HPDE6-E6E7 (cell line): Measurements from ENCODE around the gene SRM.
"Not testable (repeated sequence)": the region's sequence is repeated elsewhere in the genome, so short reads cannot be mapped to it uniquely, and the experiment has no call there.

Experiments used
- DNase-seq: peaks from one replicate; pipeline ENCODE4 v3.0.0; 2011; ENCODE audit warnings: missing footprints; ENCODE audit errors: extremely low spot score

Gene SRM

DNA sequence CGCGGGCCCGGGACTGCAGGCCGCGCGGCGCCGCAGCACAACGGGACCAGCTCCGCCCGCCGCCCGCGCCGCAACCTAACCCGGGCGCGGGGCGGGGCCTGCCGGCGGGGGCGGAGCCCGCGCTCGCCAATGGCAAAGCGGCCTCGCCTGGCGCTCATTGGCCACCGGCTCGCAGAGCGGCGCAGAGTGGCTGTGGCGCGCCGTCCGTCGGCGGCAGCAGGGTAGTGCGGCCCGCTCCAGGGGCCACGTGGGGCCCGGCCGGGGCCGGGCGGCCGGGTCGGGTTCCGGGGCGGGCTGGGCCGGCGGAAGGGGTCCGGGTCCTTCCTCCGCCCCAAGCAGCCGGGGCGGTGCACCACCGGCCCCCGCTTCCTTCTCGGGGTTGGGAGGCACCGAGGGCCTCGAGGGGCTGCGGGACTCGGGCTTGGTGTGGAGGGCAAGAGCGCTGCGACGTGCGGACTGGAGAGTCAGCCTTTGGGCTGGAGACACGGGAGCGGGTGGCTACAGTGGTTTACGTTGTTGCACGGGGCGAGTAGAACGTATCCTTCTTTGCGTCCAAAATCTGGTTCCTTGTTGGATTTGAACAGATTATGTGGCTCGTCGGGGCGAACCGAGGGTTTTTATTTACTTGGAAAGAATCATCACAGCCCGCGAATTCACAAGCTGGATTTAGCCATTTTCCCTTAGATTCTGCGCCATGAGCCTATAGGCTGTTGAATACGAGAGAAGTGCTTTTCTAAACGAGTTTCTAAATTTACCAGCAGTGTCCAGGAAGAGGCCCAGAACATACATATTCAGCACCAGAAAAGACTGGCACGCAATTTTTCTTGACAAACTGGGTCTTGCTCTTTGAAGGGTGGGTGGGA, at the start of gene SRM:
TSS of gene SRM (minus strand) at position 51 of the 863 bp plus-strand sequence. CDS start 75 bp downstream, outside the sequence.
- peak; percentile 98 for DNase-seq

DNA sequence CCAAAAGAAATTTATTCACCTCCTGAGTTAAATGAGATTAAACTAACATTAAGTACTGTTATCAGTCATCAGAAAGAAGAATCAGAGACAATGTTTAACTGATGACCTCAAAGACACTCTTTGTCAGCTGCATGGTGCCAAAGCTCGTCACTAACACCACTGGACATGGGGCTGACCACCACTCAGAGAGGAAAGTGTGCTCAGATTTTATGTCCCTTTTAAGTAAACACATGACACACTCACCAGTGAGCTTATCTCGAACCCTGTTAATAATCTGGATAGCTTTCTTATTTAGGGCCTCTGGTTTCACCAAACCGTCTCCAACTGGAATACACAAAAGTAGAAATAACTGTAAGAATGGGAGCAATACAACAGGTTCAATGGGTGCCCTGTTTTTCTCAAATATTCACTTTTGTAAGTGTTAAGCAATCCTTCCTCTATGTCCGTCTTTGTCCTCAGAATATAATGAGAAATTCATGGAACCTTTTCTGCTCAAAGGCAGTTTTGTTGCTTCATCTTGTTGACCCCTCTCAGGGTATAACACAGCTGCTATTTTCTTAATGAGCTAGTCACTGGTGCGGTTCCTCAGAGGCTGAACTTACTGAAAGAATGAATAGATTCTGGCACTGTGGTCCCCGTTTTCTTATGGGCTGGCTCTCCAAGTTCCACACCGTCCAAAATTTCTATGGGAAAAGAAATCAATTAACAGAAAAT, 49.4 kb upstream of the SRM start:
- DNase-seq: no peak

DNA sequence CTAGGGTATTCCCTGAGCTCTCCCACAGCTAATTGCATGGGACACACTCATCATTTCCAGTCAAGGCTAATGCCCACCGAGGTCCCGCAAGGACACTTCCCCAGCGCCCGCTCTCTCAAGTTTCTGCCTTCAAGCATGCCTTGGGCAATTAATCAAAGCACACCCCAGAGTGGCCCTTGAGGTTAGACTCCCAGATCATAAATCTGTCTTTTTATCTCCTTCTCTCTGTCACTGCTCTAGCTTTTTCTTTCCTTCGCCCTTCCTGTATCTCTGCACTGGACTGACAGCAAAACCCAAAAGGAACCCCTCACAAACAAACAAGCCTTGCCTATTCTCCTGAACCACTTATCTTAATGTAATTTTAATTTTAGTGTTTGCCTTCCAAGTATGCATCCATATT, 47.8 kb upstream of the SRM start:
- no peak for DNase-seq

DNA sequence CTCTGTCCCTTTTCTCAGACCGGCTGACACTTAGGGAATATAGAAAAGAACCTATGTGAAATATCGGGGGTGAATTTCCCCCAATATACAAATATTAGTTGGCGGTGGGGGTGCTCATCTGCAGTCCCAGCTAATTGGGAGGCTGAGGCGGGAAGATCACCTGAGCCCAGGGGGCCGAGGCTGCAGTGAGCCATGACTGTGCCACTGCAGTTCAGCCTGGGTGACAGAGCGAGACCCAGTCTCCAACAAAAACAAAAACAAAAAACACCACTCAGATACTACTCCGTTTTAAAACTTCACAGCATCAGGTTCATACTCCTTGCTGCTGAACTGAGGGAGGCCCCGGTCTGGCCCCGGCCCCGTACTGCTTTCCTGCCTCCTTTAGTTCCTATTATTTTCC, 45.8 kb upstream of the SRM start:
- no peak for DNase-seq

DNA sequence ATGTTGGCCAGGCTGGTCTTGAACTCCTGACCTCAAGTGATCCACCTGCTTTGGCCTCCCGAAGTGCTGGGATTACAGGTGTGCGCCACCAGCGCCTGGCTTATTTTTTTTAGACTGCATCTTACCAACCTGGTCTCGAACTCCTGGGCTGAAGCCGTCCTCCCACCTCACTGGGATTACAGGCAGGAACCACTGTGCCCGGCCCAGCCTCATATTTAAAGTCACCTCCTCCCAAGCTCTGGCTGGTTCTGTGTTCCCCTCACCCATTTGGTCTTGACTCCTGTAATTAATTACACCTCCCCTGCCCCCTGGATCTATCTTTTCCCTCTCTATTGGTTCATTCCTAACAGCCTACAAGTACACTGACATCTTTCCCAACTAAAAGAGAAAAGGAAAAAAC, 41.5 kb upstream of the SRM start:
- DNase-seq: no peak

DNA sequence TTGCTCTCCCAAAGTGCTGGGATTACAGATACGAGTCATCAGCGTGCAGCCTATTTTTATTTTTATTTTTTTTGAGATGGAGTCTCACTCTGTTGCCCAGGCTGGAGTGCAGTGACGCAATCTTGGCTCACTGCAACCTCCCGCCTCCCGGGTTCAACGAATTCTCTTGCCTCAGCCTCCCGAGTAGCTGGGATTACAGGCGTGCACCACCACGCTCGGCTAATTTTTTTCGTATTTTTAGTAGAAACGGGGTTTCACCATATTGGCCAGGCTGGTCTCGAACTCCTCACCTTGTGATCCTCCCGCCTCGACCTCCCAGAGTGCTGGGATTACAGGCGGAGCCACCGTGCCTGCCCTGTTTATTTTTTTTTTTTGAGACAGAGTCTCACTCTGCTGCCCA, 41.0 kb upstream of the SRM start:
- DNase-seq: not testable (repeated sequence)

DNA sequence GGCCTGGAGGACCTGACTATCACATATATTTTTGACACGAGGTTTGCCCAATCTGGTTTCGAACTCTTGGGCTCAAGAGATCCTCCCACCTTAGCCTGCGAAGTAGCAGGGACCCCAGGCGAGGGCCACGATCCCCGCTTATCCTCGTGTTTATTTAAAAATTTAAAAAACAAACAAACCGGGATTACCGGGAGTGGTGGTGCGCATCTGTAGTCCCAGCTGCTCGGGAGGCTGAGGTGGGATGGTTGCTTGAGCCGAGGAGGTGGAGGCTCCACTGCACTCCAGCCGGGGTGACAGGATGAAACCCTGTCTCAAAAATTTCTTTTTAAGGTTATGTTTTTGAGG, 40.3 kb upstream of the SRM start:
- DNase-seq: no peak

DNA sequence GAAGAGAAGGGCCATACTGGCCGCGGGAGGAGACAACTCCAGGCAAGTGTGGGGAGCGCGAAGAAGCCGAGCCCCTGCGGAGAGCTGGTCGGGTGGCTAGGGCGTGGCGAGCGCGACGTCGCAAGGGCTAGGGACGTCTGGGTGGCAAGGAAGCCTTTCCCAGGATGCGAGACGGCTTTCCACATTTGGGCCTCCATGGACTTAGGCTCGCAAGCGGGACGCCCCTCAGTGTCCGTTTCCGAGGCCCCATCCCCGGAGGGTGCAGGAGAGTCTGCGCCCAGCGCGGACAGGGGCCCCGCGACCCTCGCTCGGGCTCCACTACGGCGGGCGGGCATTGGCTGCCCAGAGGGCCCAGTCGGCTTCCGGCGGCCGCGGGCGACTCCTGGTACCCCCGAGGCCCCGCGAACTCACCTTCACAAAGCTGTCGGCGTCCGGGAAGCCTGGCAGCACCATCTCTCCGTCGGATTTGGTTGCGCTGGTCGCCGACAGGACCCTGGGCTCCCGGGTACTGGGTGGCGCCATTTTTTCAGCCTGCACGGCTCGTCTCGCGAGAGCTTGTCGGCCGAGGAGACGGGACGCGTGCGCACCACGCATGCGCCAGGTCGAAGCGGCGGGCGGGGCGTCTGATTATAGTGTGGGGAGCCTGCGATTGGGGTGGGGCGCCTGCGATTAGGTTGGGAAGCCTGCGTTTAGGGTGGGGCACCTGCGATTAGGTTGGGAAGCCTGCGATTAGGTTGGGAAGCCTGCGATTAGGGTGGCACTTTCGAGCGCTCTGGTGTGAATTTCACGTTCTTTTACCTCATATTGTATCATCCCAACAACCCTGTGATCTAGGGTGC, 39.7 kb upstream of the SRM start, which contains the start of gene EXOSC10:
TSS of gene EXOSC10 (minus strand) at position 560 of the 839 bp plus-strand sequence. CDS start at position 522, 38 bp downstream.
- peak; percentile 97 for DNase-seq

DNA sequence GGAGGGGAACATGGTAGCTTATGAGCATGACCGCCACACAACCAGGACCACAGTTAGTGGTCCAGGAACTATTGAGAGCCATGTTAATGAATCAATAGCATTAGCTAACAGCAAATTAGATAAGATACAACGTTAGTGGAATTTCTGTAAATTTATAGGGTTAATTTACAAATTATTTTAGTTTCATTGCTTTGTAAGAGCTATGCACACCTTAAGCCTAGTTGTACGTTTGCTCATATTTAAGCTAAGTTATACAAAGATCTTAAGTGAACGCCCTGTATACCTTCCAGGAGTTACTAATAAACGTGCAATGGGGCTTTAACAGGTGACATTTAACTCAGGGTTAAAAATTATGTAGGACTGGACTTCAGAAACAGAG, 39.1 kb upstream of the SRM start:
- DNase-seq: no peak

DNA sequence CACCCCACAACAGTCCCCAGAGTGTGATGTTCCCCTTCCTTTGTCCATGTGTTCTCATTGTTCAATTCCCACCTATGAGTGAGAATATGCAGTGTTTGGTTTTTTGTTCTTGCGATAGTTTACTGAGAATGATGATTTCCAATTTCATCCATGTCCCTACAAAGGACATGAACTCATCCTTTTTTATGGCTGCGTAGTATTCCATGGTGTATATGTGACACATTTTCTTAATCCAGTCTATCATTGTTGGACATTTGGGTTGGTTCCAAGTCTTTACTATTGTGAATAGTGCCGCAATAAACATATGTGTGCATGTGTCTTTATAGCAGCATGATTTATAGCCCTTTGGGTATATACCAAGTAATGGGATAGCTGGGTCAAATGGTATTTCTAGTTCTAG, 24.0 kb upstream of the SRM start:
- DNase-seq: not testable (repeated sequence)

DNA sequence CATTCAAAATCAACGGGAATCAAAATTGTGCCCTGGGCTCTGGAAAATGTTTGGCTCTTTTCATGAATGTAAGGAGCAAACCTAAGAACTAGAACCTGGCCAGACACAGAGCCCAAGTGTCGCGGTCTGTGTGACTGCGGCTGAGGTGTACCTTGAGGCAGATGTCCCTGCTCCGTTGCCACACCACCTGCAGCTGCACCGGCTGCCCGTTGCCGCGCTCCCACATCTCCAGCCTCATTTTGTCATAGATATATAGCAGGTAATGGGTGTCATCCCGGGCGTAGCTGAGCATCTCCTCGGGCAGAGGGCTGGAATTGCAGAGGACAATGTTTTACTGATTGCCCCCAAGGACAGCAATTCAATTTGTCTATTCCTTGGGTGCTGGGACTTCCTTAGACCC, 21.1 kb upstream of the SRM start:
- no peak for DNase-seq

DNA sequence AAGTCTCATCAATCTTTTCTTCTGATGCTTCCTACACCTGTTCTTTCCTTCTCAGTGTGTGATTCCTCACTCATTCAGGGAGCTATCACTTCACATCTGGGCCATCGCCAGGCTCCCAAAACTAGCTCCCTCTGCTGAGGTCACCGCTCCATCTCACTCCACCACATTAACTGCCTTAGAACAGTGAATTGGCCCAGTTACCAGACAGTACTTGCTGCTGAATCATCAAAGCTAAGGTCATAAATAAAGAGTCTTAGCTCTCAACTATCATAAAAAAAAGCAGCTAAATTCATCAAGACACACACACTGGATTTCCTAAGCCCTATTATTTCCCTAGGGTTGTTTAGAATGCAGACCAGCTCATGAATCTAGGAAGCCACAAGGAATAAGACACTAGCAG, 18.8 kb upstream of the SRM start:
- no peak for DNase-seq

DNA sequence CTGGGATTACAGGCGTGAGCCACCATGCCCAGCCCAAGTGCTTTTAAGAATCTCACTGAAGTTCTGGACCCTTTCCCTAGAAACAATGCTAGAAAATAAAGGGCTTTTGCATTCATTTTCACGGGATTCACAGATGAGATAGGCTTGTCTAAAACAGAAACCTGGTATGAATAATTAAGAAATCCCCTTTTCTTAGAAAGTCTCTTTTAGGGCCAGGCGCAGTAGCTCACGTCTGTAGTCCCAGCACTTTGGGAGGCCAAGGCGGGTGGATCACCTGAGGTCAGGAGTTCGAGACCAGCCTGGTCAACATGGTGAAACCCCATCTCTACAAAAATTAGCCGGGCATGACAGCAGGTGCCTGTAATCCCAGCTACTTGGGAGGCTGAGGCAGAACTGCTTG, 13.6 kb upstream of the SRM start:
- not testable (repeated sequence) for DNase-seq

DNA sequence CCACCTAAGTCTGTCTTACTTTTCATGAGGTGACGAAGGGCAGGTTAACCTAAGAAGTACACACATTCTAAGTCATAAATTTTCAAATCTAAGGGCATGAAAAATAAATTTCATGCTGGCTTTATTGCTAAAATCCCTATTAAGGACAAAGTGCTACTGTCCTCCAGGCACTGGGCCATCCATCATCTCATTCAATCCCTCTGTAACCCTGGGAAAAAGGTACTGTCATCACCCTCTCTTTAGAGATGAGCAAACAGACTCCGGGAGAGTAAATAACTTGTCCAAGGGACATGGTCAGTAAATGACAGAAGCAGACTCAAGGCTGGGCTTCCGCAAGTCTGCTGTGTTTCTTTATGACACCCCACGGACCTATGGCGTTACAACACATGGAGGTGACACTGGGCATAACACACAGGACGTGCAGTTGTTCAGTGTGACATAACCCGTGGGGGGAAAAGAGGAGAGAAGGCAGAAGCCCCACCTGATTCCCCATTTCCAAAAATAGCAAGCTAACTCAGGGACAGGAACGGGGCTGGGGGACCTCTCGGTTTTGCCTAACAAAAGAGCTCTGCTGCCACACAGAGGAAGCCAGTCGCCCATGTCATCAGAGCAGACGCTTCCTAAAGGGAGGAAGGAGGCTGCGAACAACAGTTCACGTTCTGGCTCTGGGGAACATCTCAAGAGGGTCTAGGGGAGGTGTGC, 12.5 kb upstream of the SRM start:
- no peak for DNase-seq

DNA sequence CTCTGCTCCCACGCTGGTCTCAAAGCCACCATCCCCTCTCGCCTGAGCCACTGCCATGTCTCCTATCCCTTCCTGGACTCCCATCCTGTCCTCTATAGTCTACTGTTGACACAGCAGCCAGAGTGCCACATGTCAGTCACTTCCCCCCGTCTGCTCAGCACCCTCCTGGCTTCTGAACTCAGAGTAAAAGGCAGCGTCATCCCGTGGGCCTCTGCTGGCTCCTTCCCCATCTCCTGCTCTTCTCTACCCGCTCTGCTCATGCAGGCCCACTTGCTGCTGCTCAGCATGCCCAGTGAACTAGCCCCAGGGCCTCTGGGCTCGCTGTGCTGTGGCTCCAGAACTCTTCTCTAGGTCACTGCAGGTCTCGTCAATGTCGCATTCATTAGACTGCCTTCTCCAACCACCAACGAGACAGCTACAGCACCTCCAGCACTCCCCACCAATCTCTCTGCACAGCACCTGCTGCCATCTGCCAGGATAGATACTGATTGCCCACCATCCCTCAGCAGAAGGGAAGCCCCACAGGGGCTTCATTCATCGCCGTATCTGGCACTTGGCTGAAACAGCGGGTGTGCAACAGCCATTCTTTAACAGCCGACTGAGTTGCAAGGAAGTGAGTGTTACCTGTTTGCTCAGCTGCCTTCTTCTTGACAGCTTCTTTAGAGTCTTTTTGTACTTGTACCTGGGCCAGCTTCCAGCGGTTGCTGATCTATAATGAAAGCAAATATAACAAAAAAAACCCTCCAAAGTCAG, 11.8 kb upstream of the SRM start:
- no peak for DNase-seq

DNA sequence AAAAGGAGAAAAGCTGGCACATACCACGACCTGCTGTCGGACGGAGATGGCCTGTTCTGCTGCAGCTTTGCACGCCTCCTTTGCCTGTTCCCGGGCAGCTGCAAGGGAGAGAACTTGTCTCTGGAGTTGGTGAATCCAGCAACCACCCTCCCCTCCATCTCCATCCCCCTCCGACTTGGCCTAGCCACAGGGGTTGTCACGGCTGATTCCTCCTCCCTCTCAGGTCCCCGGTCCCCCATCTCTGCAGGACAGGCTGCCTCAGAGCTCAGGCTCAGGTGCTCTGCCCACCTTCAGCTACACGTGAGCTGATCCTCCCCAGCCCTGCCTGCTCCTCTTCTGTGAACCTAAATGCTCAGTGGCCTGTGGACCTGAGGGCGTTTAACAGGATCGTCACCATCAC, 11.1 kb upstream of the SRM start:
- no peak for DNase-seq

DNA sequence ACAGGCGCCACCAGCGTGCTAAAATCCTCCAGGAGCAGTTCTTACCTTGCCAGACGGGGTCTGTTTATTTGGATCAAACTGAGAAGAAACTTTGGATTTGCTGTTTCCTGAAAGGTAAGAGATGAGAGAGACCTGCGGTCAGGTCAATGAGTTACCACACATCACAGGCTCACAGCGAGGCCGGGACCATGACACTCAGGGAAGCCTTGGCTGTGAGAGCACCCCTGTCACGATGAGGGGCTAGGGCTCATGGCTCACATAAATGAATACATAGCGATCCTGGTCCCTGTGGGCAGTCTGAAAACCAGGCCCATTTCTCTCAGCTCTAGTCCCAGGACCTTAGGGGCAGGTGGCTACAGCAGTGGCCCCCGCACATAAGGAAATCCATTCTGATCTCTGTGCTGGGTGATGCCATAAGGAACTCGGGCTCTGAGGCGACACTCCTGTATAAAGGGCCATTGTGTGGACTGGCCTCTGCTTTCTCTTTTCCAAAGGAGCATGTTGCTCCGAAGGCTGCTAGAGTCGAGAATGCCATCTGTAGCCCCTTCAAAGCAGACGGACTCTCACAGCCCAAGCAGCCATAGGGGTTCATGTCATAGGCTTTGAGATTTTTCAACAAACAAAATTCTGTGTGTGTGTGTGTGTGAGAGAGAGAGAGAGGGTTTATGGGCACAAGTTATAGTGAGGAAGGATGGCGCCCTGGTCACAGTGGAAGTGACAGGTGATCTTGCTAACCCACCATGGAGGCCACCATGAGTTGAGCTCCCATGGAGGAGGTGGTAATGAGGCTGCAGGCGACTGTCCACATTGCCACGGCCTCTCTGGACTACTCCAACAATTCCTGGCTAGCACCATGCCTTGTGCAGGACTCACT, 9.0 kb upstream of the SRM start:
- no peak for DNase-seq

DNA sequence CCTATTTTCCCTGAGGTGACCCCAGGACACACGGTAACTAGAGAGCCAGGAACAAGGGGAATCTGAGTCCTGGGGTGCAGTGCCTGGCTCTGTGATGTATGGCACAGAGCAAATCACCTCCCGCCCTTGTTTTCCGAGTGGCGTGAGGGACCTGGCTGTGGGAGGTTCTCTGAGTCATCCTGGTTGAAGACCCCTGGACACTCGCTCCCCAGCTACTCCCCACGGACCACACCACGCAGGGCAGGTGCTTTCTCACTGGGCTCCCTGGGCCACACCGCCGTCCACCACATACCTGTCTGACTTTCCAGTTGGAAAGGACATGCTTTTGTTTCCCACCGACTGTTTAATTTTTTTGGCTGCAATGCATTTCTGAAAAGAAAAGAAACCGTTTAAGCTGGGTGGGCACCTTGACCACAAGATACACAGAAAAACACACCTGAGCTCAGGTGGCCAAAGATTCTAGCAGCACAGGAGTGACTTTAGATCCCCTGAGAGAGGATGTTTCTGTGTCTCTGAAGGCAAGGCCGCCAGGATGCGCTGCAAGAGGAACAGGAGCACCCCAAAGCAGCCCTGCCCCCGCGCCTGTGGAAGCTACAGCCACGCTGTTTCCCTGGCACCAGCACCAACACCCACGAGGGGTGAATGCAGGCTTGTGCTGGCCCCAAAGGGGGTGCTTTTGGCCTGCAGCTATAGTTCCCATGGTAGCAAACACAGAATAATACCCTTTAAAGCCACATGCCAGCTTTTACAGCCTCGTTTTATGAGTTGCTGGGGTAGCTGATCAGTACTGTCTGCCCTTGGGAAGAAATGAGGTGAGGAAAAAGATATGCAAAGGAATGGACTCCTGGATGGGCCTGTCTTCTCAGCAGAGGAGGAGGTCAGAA, 8.1 kb upstream of the SRM start:
- DNase-seq: no peak

DNA sequence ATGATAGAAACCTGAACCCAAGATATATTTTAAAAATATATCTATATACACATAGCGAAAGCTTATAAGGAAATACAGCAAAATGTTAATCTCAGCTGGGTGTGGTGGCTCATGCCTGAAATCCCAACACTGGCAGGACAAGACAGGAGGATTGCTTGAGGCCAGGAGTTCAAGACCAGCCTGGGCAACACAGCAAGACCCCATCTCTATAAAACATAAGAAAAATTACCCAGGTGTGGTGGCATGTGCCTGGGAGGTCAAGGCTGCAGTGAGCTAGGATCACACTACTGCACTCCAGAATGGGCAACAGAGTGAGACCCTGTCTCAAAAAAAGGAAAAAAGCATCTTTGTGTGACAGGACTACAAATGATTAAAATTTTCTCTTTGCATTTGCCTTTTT, 6.0 kb upstream of the SRM start:
- DNase-seq: no peak
